Endothelial cell of umbilical vein (primary cell): ENCODE results near the gene GNL2.

Source experiments
- CTCF ChIP-seq, 2 donors: IDR thresholded peaks; 1 replicate in 1 of 2; 2 replicates in 1 of 2; pipeline ENCODE4 v1.5.1; 2011; ENCODE audit warnings: low read length in 2 of 2, mild to moderate bottlenecking in 2 of 2, moderate library complexity in 2 of 2, control low read depth in 1 of 2, inconsistent platforms in 1 of 2, low read depth in 1 of 2; ENCODE audit not compliant: insufficient read depth in 1 of 2; ENCODE audit errors: extremely low read depth in 1 of 2
- EZH2 ChIP-seq: IDR thresholded peaks from 2 replicates; pipeline ENCODE4 v1.6.1; 2012; ENCODE audit warnings: borderline replicate concordance, low read depth, mild to moderate bottlenecking, moderate library complexity, low read length, inconsistent platforms; ENCODE audit not compliant: severe bottlenecking
- FOS ChIP-seq: IDR thresholded peaks from 2 replicates; pipeline ENCODE4 v1.6.1; 2011; ENCODE audit warnings: mild to moderate bottlenecking, low read length, moderate library complexity, borderline replicate concordance; ENCODE audit not compliant: insufficient read depth
- JUN ChIP-seq: IDR thresholded peaks from 2 replicates; pipeline ENCODE4 v1.6.1; 2011; ENCODE audit warnings: borderline replicate concordance, low read depth; ENCODE audit not compliant: insufficient read length, insufficient read depth
- MAX ChIP-seq: IDR thresholded peaks from 2 replicates; pipeline ENCODE4 v1.6.1; 2011; ENCODE audit not compliant: insufficient read depth, insufficient read length
- MYC ChIP-seq: IDR thresholded peaks from one replicate; pipeline ENCODE4 v1.6.1; 2011; ENCODE audit warnings: mild to moderate bottlenecking, low read depth, low read length
- POLR2A ChIP-seq: IDR thresholded peaks from 2 replicates; pipeline ENCODE4 v1.6.1; 2012; ENCODE audit warnings: low read depth, mild to moderate bottlenecking, control low read depth, low read length
- POLR2AphosphoS5 ChIP-seq: IDR thresholded peaks from 2 replicates; pipeline ENCODE4 v1.6.1; 2012; ENCODE audit warnings: low read depth, mild to moderate bottlenecking, control low read depth, low read length, moderate library complexity; ENCODE audit not compliant: insufficient read depth

GRCh38 chr1:37614105-37614504, 18.4 kb upstream of the GNL2 start:
- TF ChIP-seq CTCF (IDR thresholded peaks at IDR 0.05; ENCODE audit: extremely low read depth in 1 of 2, insufficient read depth in 1 of 2, low read depth in 1 of 2, low read length in 2 of 2), result no peak
- no peak for TF ChIP-seq POLR2AphosphoS5
- no peak for TF ChIP-seq POLR2A
- TF ChIP-seq MAX, result no peak
- TF ChIP-seq EZH2, result no peak
- no peak for TF ChIP-seq MYC
- TF ChIP-seq JUN, result no peak
- TF ChIP-seq FOS, result no peak
